Stimulated activated CD8-positive, alpha-beta memory T cell treated with anti-CD3 and anti-CD28 coated beads, Interleukin-7, amount 100 ng/mL, for 1 hour (primary cell): ENCODE results near the gene CYBRD1.
"Not testable (repeated sequence)": the region's sequence is repeated elsewhere in the genome, so short reads cannot be mapped to it uniquely, and the experiment has no call there.

Source experiments
- DNase-seq, 2 donors: peaks; one replicate each; pipeline ENCODE4 v3.0.0-alpha.2; 2020; ENCODE audit warnings: low read depth in 2 of 2

CYBRD1 gene

GRCh38 chr2:171515672-171516298 lies 6.5 kb upstream of the CYBRD1 start:
- no peak for DNase-seq

GRCh38 chr2:171516793-171517192 lies 5.5 kb upstream of the CYBRD1 start:
- DNase-seq: no peak

GRCh38 chr2:171520471-171520870 lies 1.8 kb upstream of the CYBRD1 start:
- no peak for DNase-seq

- no peak for DNase-seq
Observed at GRCh38 chr2:171521361-171522051, 768 bp upstream of the CYBRD1 start.

GRCh38 chr2:171522788-171523087 lies 464 bp downstream of the CYBRD1 start:
- no peak for DNase-seq

GRCh38 chr2:171523088-171524017 lies 1.1 kb downstream of the CYBRD1 start:
- DNase-seq: no peak

GRCh38 chr2:171524018-171524401 lies 1.7 kb downstream of the CYBRD1 start:
- no peak for DNase-seq

- DNase-seq: no peak
Observed at GRCh38 chr2:171529914-171530313, 7.6 kb downstream of the CYBRD1 start.

GRCh38 chr2:171530378-171530777 lies 8.1 kb downstream of the CYBRD1 start:
- no peak for DNase-seq

GRCh38 chr2:171530859-171531258 lies 8.6 kb downstream of the CYBRD1 start:
- DNase-seq: not testable (repeated sequence)

- DNase-seq: no peak
Observed at GRCh38 chr2:171531291-171531690, 9.0 kb downstream of the CYBRD1 start.

GRCh38 chr2:171531836-171532450 lies 9.7 kb downstream of the CYBRD1 start:
- no peak for DNase-seq

GRCh38 chr2:171533331-171533730 lies 11.1 kb downstream of the CYBRD1 start:
- no peak for DNase-seq

GRCh38 chr2:171535528-171535927 lies 13.3 kb downstream of the CYBRD1 start:
- DNase-seq: not testable (repeated sequence)

- DNase-seq: no peak
Observed at GRCh38 chr2:171540437-171540836, 18.2 kb downstream of the CYBRD1 start.

GRCh38 chr2:171541202-171541887 lies 19.1 kb downstream of the CYBRD1 start:
- no peak for DNase-seq

- no peak for DNase-seq
Observed at GRCh38 chr2:171545086-171545485, 22.8 kb downstream of the CYBRD1 start.

- no peak for DNase-seq
Observed at GRCh38 chr2:171547256-171547655, 25.0 kb downstream of the CYBRD1 start.

- DNase-seq: no peak
Observed at GRCh38 chr2:171547720-171548119, 25.4 kb downstream of the CYBRD1 start.

- DNase-seq: no peak
Observed at GRCh38 chr2:171550613-171551012, 28.3 kb downstream of the CYBRD1 start.

GRCh38 chr2:171551836-171552235 lies 29.6 kb downstream of the CYBRD1 start:
- DNase-seq: no peak

GRCh38 chr2:171553236-171553635 lies 31.0 kb downstream of the CYBRD1 start:
- DNase-seq: no peak
